ENCODE results near the gene NTNG2.
"Not testable (repeated sequence)": the region's sequence is repeated elsewhere in the genome, so short reads cannot be mapped to it uniquely, and the experiment has no call there.

Gene NTNG2

DNA sequence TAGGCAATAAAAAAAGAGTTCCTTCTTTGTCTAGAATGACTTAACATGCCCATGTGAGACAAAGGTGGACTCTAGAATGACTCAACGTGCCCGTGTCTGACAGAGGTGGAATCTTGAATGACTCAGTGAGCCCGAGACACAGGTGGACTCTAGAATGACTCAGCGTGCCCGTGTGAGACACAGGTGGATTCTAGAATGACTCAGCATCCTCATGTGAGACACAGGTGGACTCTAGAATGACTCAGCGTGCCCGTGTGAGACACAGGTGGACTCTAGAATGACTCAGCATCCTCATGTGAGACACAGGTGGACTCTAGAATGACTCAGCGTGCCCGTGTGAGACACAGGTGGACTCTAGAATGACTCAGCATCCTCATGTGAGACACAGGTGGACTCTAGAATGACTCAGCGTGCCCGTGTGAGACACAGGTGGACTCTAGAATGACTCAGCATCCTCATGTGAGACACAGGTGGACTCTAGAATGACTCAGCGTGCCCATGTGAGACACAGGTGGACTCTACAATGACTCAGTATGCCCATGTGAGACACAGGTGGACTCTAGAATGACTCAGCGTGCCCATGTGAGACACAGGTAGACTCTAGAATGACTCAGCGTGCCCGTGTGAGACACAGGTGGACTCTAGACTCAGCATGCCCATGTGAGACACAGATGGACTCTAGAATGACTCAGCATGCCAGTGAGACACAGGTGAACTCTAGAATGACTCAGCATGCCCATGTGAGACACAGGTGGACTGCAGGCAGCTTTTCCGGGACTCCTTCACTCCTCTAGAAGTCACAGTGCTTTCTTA lies 108.1 kb downstream of the NTNG2 start:
- in situ Hi-C loops (cut with MboI; ENCODE audit: low pct_unique_long_range_greater_than_20kb, low sequenced_read_pairs); DNase-seq: not testable (repeated sequence)

DNA sequence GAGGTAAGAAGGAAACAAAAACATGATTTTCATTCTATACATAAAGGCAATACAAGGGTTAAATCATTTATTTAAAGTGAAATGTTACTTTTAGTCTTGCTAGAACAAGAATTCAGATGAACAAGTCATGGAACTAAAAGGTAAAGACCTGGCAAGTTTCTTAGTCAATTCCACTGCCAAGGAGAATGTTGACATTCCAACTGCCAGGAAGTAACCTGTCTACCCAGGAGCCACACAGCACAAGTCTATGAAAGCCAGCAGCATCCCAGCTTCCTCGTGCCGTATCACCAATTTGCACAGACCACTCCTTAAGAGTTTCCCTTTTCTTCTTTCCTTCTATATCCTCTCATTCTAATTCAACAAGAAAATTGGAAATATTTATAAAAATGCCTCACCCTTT lies 113.0 kb downstream of the NTNG2 start:
- DNase-seq, result no peak
- in situ Hi-C loops (cut with MboI; ENCODE audit: low pct_unique_long_range_greater_than_20kb, low sequenced_read_pairs), result no loop called here

- DNase-seq, result no peak
- in situ Hi-C loops (cut with MboI; ENCODE audit: low pct_unique_long_range_greater_than_20kb, low sequenced_read_pairs), result no loop called here
Observed at GRCh38 chr9:132283165-132283564, 121.3 kb downstream of the NTNG2 start.

DNA sequence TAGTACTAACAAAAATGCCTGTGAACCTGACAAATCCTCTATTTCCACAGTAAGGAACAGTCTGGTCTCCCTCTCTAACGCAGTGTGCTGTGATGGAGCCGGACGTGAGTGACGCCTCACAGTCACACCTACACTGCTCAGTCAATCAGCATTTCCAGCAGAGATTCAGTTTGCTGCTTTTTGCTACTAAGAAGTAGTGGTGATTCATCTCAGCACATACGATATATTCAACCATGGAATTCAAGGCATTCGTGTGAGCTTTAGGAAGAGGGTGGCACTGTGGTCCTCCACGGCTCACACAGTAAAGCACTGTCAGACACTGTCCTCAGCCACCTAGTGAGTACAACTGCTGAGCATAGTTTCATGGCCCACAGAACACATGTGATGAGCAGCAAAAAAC lies 122.0 kb downstream of the NTNG2 start:
- in situ Hi-C loops (cut with MboI; ENCODE audit: low pct_unique_long_range_greater_than_20kb, low sequenced_read_pairs), result no loop called here
- DNase-seq, result no peak

- in situ Hi-C loops (cut with MboI; ENCODE audit: low pct_unique_long_range_greater_than_20kb, low sequenced_read_pairs), result no loop called here
- no peak for DNase-seq
Observed at GRCh38 chr9:132287256-132287760, 125.5 kb downstream of the NTNG2 start.

- in situ Hi-C loops (cut with MboI; ENCODE audit: low pct_unique_long_range_greater_than_20kb, low sequenced_read_pairs), result no loop called here
Observed at GRCh38 chr9:132288361-132288760, 126.5 kb downstream of the NTNG2 start.

DNA sequence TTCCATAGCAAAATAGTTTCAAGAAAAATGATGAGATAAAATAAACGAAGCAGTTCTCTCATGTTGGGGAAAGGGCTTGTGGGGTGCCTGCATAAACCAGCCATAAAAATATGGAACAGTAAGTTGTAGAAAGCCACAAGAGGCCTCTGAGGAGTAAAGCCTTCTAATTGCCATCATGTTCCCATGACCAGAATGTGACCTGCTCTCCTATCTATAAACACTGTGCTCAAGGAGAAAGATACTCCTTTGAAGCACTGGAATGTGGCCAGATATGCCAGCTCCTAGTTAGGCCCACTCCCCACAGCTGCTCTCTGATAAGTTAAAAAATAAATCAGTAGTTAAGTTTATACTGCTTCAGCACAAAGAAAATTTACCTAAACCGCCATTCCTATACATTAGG lies 127.1 kb downstream of the NTNG2 start:
- in situ Hi-C loops (cut with MboI; ENCODE audit: low pct_unique_long_range_greater_than_20kb, low sequenced_read_pairs), result no loop called here
- no peak for DNase-seq

More at GRCh38 chr9:132288361-132288760, 126.5 kb downstream of the NTNG2 start:
- DNase-seq, result no peak

DNA sequence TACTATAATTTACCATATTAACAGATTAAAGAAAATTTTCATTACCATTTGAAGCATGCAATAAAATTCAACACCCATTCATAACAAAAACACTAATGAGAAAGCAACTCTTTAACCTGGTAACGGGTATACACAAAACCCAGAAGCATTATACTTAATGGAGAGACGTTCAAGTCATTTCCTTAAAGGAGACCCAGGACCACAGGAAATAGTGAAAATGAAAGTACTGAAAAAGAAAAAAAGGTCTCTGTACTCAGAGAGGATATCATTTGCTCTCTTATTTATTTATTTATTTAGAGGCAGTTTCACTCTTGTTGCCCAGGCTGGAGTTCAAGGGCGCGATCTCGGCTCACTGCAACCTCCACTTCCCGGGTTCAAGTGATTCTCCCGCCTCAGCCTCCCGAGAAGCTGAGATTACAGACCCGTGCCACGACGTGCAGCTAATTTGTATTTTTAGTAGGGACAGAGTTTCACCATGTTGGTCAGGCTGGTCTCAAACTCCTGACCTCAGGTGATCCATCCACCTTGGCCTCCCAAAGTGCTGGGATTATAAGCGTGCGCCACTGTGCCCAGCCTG lies 131.4 kb downstream of the NTNG2 start:
- in situ Hi-C loops (cut with MboI; ENCODE audit: low pct_unique_long_range_greater_than_20kb, low sequenced_read_pairs), result no loop called here
- no peak for DNase-seq
